GM18499 (cell line): ENCODE measurements around the gene TBCK.
"Not testable (repeated sequence)": the region's sequence is repeated elsewhere in the genome, so short reads cannot be mapped to it uniquely, and the experiment has no call there.

Experiments
- ATAC-seq: cut with Tn5 transposase; IDR thresholded peaks from one replicate; pipeline ENCODE4 v1.9.1; 2021; ENCODE audit warnings: moderate number of reproducible peaks; ENCODE audit not compliant: insufficient read depth, unreplicated experiment

TBCK gene

GRCh38 chr4:106245176-106245575, 70.8 kb downstream of the TBCK start:
- no peak for ATAC-seq

- no peak for ATAC-seq
Observed at GRCh38 chr4:106240699-106241098, 75.3 kb downstream of the TBCK start.

GRCh38 chr4:106238820-106239420, 77.1 kb downstream of the TBCK start:
- ATAC-seq = peak; percentile 58

- ATAC-seq = no peak
Observed at GRCh38 chr4:106231931-106232330, 84.1 kb downstream of the TBCK start.

GRCh38 chr4:106222548-106222947, 93.5 kb downstream of the TBCK start:
- ATAC-seq = no peak

- ATAC-seq = not testable (repeated sequence)
Observed at GRCh38 chr4:106213291-106213690, 102.7 kb downstream of the TBCK start.

GRCh38 chr4:106210021-106210420, 106.0 kb downstream of the TBCK start:
- ATAC-seq = no peak

- no peak for ATAC-seq
Observed at GRCh38 chr4:106208481-106209460, 107.2 kb downstream of the TBCK start.

- ATAC-seq = no peak
Observed at GRCh38 chr4:106201373-106201772, 114.6 kb downstream of the TBCK start.

GRCh38 chr4:106195435-106195950, 120.5 kb downstream of the TBCK start:
- no peak for ATAC-seq

GRCh38 chr4:106194801-106195200, 121.2 kb downstream of the TBCK start:
- no peak for ATAC-seq

GRCh38 chr4:106192131-106192530, 123.9 kb downstream of the TBCK start:
- no peak for ATAC-seq

- ATAC-seq = no peak
Observed at GRCh38 chr4:106186201-106186600, 129.8 kb downstream of the TBCK start.

- ATAC-seq = no peak
Observed at GRCh38 chr4:106183551-106183950, 132.5 kb downstream of the TBCK start.

- ATAC-seq = no peak
Observed at GRCh38 chr4:106172861-106173260, 143.1 kb downstream of the TBCK start.

GRCh38 chr4:106165351-106166010, 150.5 kb downstream of the TBCK start:
- ATAC-seq = no peak

- no peak for ATAC-seq
Observed at GRCh38 chr4:106162278-106162677, 153.7 kb downstream of the TBCK start.

- ATAC-seq = no peak
Observed at GRCh38 chr4:106160560-106160959, 155.4 kb downstream of the TBCK start.

- no peak for ATAC-seq
Observed at GRCh38 chr4:106149911-106150310, 166.1 kb downstream of the TBCK start.

- no peak for ATAC-seq
Observed at GRCh38 chr4:106149026-106149425, 167.0 kb downstream of the TBCK start.

- ATAC-seq = no peak
Observed at GRCh38 chr4:106142616-106143127, 173.3 kb downstream of the TBCK start.
